Endothelial cell of umbilical vein (primary cell): ENCODE measurements around the gene C5orf24. TPM values are rescaled to one million over a fixed set of nuclear protein-coding genes. Genes with fewer than 3 reads are reported as not detected.
"Not testable (repeated sequence)": the region's sequence is repeated elsewhere in the genome, so short reads cannot be mapped to it uniquely, and the experiment has no call there.

ENCODE experiments used
- BruUV-seq: library from RNA; stranded (reverse); fragments of 400-500 nt; replicated peaks from 2 replicates; lab custom pipeline; 2021; lab: Mats Ljungman, UMichigan
- CTCF ChIA-PET: fragments of 300-600, 350-600 bp; sonication (Branson Sonifier 250); formaldehyde crosslinking; loops from one replicate; lab custom pipeline; 2021; ENCODE audit warnings: antibody characterized with exemption, inconsistent platforms; lab: Charles Lee
- POLR2A ChIA-PET: fragments of 300-600, 350-600 bp; sonication (Branson Sonifier 250); formaldehyde crosslinking; loops from one replicate; lab custom pipeline; 2021; ENCODE audit warnings: antibody characterized with exemption, inconsistent platforms; lab: Charles Lee
- DNase-seq: peaks from one replicate; pipeline ENCODE4 v3.0.0-alpha.2; 2011; ENCODE audit warnings: low read depth, low spot score
- FAIRE-seq: peaks from 2 replicates; lab custom pipeline; 2011; peaks lifted over from hg19 to GRCh38; lab: Jason Lieb, UNC
- H2AFZ ChIP-seq: 2 replicates; pipeline ENCODE4 v1.6.0; 2012; ENCODE audit warnings: low read depth, low read length, control low read depth, inconsistent platforms
- H3K27ac ChIP-seq: 2 replicates; pipeline ENCODE4 v1.5.1; 2011; ENCODE audit warnings: low read depth, mild to moderate bottlenecking, control low read depth, low read length, moderate library complexity; ENCODE audit not compliant: insufficient read depth
- H3K27me3 ChIP-seq, 2 experiments: 2 replicates each; pipeline versions ENCODE4 v1.6.0 to v1.6.1; 2011; ENCODE audit warnings: low read length in 2 of 2, mixed read lengths in 1 of 2; ENCODE audit not compliant: control insufficient read depth in 2 of 2, insufficient read depth in 2 of 2
- H3K36me3 ChIP-seq, 2 experiments: 2 replicates in 1 of 2; 3 replicates in 1 of 2; pipeline ENCODE4 v1.5.1; 2011; ENCODE audit warnings: low read length in 2 of 2, mild to moderate bottlenecking in 1 of 2, moderate library complexity in 1 of 2; ENCODE audit not compliant: control insufficient read depth in 2 of 2, insufficient read depth in 2 of 2; ENCODE audit errors: extremely low read depth in 1 of 2
- H3K4me1 ChIP-seq: 3 replicates; pipeline ENCODE4 v1.5.1; 2011; ENCODE audit warnings: mild to moderate bottlenecking, low read length; ENCODE audit not compliant: control insufficient read depth, insufficient read depth; ENCODE audit errors: extremely low read depth
- H3K4me2 ChIP-seq: 2 replicates; pipeline ENCODE4 v1.6.1; 2011; ENCODE audit warnings: low read length, control low read depth, mixed read lengths; ENCODE audit not compliant: insufficient read depth
- H3K4me3 ChIP-seq, 3 experiments: fragments of 200-600 bp in 1 of 3; sonication (generic), shearing (Covaris generic) in 1 of 3; replicated peaks in 1 of 3; 2 replicates each; pipeline ENCODE4 v1.5.1; 2011 to 2016; ENCODE audit warnings: control low read depth in 3 of 3, low read length in 3 of 3, mild to moderate bottlenecking in 2 of 3, inconsistent platforms in 1 of 3, low read depth in 1 of 3, moderate library complexity in 1 of 3; ENCODE audit not compliant: insufficient read depth in 1 of 3
- H3K79me2 ChIP-seq: 2 replicates; pipeline ENCODE4 v1.6.0; 2012; ENCODE audit warnings: low read length, inconsistent platforms; ENCODE audit not compliant: control insufficient read depth, insufficient read depth
- H3K9ac ChIP-seq: replicated peaks from 2 replicates; pipeline ENCODE3; 2011; ENCODE audit warnings: low read length, control low read depth; ENCODE audit not compliant: insufficient read depth; ENCODE audit errors: extremely low read depth
- H3K9me1 ChIP-seq: replicated peaks from 3 replicates; pipeline ENCODE4 v1.6.0; 2011; ENCODE audit warnings: mild to moderate bottlenecking, low read length; ENCODE audit not compliant: control insufficient read depth, insufficient read depth; ENCODE audit errors: extremely low read depth
- H3K9me3 ChIP-seq: replicated peaks from 2 replicates; pipeline ENCODE4 v1.5.1; 2012; ENCODE audit warnings: low read length, inconsistent platforms; ENCODE audit not compliant: control insufficient read depth, insufficient read depth
- H4K20me1 ChIP-seq: replicated peaks from 2 replicates; pipeline ENCODE3; 2011; ENCODE audit warnings: mild to moderate bottlenecking, low read length; ENCODE audit not compliant: control insufficient read depth, insufficient read depth; ENCODE audit errors: extremely low read depth
- EZH2 ChIP-seq: IDR thresholded peaks from 2 replicates; pipeline ENCODE4 v1.6.1; 2012; ENCODE audit warnings: borderline replicate concordance, low read depth, mild to moderate bottlenecking, moderate library complexity, low read length, inconsistent platforms; ENCODE audit not compliant: severe bottlenecking
- FOS ChIP-seq: IDR thresholded peaks from 2 replicates; pipeline ENCODE4 v1.6.1; 2011; ENCODE audit warnings: mild to moderate bottlenecking, low read length, moderate library complexity, borderline replicate concordance; ENCODE audit not compliant: insufficient read depth
- GATA2 ChIP-seq: IDR thresholded peaks from 2 replicates; pipeline ENCODE4 v1.7.0; 2011; ENCODE audit warnings: low read depth, mild to moderate bottlenecking, moderate library complexity, mixed read lengths, low read length; ENCODE audit not compliant: insufficient read length, insufficient read depth
- JUN ChIP-seq: IDR thresholded peaks from 2 replicates; pipeline ENCODE4 v1.6.1; 2011; ENCODE audit warnings: borderline replicate concordance, low read depth; ENCODE audit not compliant: insufficient read length, insufficient read depth
- MAX ChIP-seq: IDR thresholded peaks from 2 replicates; pipeline ENCODE4 v1.6.1; 2011; ENCODE audit not compliant: insufficient read depth, insufficient read length
- MYC ChIP-seq: IDR thresholded peaks from one replicate; pipeline ENCODE4 v1.6.1; 2011; ENCODE audit warnings: mild to moderate bottlenecking, low read depth, low read length
- POLR2A ChIP-seq: IDR thresholded peaks from 2 replicates; pipeline ENCODE4 v1.6.1; 2012; ENCODE audit warnings: low read depth, mild to moderate bottlenecking, control low read depth, low read length
- POLR2AphosphoS5 ChIP-seq: IDR thresholded peaks from 2 replicates; pipeline ENCODE4 v1.6.1; 2012; ENCODE audit warnings: low read depth, mild to moderate bottlenecking, control low read depth, low read length, moderate library complexity; ENCODE audit not compliant: insufficient read depth
- dilution Hi-C: fragments of 300-500 bp; cut with MboI; formaldehyde crosslinking; loops from one replicate; pipeline ENCODE4 v1.15.0; 2019; ENCODE audit warnings: low sequenced_read_pairs; ENCODE audit not compliant: extremely low pct_ligation_motif_present
- intact Hi-C: fragments of 100-400 bp; cut with micrococcal nuclease; formaldehyde crosslinking; loops from one replicate; pipeline ENCODE4 v1.10.0; 2022
- polyA plus RNA-seq, 4 experiments: library from polyadenylated mRNA; depleted of rRNA in 3 of 4; stranded (reverse) in 3 of 4; unstranded in 1 of 4; fragments of >200 nt; gene quantifications; 2 replicates each; pipeline versions ENCODE4 v1.2.1 to v1.2.3, GENCODE V29; 2011 to 2012; ENCODE audit warnings: missing spikeins in 1 of 4
- total RNA-seq: library from RNA; stranded (reverse); gene quantifications from 2 replicates; pipeline ENCODE4 v1.2.3, GENCODE V29; 2021
- TF ChIP-seq, protein P1 (sequence below), 2 donors: IDR thresholded peaks; 1 replicate in 1 of 2; 2 replicates in 1 of 2; pipeline ENCODE4 v1.5.1; 2011; ENCODE audit warnings: low read length in 2 of 2, mild to moderate bottlenecking in 2 of 2, moderate library complexity in 2 of 2, control low read depth in 1 of 2, inconsistent platforms in 1 of 2, low read depth in 1 of 2; ENCODE audit not compliant: insufficient read depth in 1 of 2; ENCODE audit errors: extremely low read depth in 1 of 2

Gene C5orf24
- total and polyA plus RNA-seq, 2 donors (not counting 3 experiments of a cell fraction or from before 2014, with no cell fraction given): 21.7 to 56.2 TPM

GRCh38 chr5:134837530-134838181 lies 8.1 kb upstream of the C5orf24 start:
- Histone ChIP-seq H4K20me1 (no peaks in the 10 kb centered on the region), H3K4me1 (peaks cover 2% of the 10 kb centered on the region), H3K4me2 (no peak overlapping the region), H3K79me2 (no peaks in the 10 kb centered on the region), H3K36me3 (peaks cover 0 to 5% of the 10 kb centered on the region in 2 experiments), H3K9me3 (no peaks in the 10 kb centered on the region), H2AFZ (no peak overlapping the region), H3K9ac (no peak overlapping the region), H3K9me1 (no peaks in the 10 kb centered on the region), H3K4me3 (no peak overlapping the region), H3K27ac (no peak overlapping the region), H3K27me3 (no peaks in the 10 kb centered on the region)
- CTCF ChIA-PET: interaction anchor here (0.8 kb wide), 1 partner anchor 14 kb away, joined by 3 read pairs; no protein-coding TSS in a partner anchor
- no TSS peak for BruUV-seq
- DNase-seq: peak; percentile 8
- TF ChIP-seq GATA2 (no peak), EZH2 (no peak), JUN (no peak), POLR2AphosphoS5 (no peak), POLR2A (no peak), MYC (no peak), FOS (no peak), MAX (no peak)
- TF ChIP-seq, protein P1, sequence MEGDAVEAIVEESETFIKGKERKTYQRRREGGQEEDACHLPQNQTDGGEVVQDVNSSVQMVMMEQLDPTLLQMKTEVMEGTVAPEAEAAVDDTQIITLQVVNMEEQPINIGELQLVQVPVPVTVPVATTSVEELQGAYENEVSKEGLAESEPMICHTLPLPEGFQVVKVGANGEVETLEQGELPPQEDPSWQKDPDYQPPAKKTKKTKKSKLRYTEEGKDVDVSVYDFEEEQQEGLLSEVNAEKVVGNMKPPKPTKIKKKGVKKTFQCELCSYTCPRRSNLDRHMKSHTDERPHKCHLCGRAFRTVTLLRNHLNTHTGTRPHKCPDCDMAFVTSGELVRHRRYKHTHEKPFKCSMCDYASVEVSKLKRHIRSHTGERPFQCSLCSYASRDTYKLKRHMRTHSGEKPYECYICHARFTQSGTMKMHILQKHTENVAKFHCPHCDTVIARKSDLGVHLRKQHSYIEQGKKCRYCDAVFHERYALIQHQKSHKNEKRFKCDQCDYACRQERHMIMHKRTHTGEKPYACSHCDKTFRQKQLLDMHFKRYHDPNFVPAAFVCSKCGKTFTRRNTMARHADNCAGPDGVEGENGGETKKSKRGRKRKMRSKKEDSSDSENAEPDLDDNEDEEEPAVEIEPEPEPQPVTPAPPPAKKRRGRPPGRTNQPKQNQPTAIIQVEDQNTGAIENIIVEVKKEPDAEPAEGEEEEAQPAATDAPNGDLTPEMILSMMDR (IDR thresholded peaks at IDR 0.05; ENCODE audit: extremely low read depth in 1 of 2, insufficient read depth in 1 of 2, low read depth in 1 of 2, low read length in 2 of 2): no peak
- intact Hi-C loops: no loop called here
- no peak for FAIRE-seq
- POLR2A ChIA-PET: interaction anchor here (0.8 kb wide), 1 partner anchor 8 kb away, joined by 4 read pairs; the partner anchor contains the start of gene C5orf24
- dilution Hi-C loops: no loop called here

GRCh38 chr5:134838361-134838760 lies 7.4 kb upstream of the C5orf24 start:
- FAIRE-seq, DNase-seq, H2AFZ ChIP-seq, H3K9me1 ChIP-seq, H3K9ac ChIP-seq, H4K20me1 ChIP-seq, intact Hi-C loops, dilution Hi-C loops, H3K27me3 ChIP-seq, H3K9me3 ChIP-seq, H3K79me2 ChIP-seq, H3K36me3 ChIP-seq, H3K27ac ChIP-seq, H3K4me2 ChIP-seq, BruUV-seq, H3K4me1 ChIP-seq, H3K4me3 ChIP-seq: not testable (repeated sequence)
- POLR2A ChIA-PET: interaction anchor here (0.8 kb wide), 1 partner anchor 7 kb away, joined by 4 read pairs; the partner anchor contains the start of gene C5orf24
- CTCF ChIA-PET: interaction anchor here (0.8 kb wide), 1 partner anchor 14 kb away, joined by 3 read pairs; no protein-coding TSS in a partner anchor
